ENCODE results near the gene RANBP3.

DNA sequence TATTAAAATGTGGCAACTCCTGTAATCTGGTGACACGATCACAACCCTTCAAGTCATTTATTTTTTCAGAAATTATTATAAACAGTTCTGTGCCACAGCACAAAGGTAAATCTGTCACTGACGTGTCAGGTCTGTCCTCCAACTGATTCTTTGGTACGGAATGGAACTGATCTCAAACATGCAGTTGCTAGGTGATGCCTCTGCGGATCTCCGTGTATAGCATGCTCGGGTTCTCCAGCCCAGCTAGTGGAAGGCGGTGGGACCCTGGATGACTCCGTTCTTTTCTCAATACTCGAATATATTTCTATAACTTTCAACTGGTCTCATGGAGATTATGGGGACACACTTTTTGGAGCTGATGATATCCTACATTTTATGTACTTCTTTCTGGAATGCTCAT is 11.0 kb downstream of the RANBP3 start:
- TF ChIP-seq, protein P1, sequence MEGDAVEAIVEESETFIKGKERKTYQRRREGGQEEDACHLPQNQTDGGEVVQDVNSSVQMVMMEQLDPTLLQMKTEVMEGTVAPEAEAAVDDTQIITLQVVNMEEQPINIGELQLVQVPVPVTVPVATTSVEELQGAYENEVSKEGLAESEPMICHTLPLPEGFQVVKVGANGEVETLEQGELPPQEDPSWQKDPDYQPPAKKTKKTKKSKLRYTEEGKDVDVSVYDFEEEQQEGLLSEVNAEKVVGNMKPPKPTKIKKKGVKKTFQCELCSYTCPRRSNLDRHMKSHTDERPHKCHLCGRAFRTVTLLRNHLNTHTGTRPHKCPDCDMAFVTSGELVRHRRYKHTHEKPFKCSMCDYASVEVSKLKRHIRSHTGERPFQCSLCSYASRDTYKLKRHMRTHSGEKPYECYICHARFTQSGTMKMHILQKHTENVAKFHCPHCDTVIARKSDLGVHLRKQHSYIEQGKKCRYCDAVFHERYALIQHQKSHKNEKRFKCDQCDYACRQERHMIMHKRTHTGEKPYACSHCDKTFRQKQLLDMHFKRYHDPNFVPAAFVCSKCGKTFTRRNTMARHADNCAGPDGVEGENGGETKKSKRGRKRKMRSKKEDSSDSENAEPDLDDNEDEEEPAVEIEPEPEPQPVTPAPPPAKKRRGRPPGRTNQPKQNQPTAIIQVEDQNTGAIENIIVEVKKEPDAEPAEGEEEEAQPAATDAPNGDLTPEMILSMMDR (conservative IDR thresholded peaks at IDR 0.05; ENCODE audit: low read depth in 2 of 2), result no peak
- TF ChIP-seq, protein P2, sequence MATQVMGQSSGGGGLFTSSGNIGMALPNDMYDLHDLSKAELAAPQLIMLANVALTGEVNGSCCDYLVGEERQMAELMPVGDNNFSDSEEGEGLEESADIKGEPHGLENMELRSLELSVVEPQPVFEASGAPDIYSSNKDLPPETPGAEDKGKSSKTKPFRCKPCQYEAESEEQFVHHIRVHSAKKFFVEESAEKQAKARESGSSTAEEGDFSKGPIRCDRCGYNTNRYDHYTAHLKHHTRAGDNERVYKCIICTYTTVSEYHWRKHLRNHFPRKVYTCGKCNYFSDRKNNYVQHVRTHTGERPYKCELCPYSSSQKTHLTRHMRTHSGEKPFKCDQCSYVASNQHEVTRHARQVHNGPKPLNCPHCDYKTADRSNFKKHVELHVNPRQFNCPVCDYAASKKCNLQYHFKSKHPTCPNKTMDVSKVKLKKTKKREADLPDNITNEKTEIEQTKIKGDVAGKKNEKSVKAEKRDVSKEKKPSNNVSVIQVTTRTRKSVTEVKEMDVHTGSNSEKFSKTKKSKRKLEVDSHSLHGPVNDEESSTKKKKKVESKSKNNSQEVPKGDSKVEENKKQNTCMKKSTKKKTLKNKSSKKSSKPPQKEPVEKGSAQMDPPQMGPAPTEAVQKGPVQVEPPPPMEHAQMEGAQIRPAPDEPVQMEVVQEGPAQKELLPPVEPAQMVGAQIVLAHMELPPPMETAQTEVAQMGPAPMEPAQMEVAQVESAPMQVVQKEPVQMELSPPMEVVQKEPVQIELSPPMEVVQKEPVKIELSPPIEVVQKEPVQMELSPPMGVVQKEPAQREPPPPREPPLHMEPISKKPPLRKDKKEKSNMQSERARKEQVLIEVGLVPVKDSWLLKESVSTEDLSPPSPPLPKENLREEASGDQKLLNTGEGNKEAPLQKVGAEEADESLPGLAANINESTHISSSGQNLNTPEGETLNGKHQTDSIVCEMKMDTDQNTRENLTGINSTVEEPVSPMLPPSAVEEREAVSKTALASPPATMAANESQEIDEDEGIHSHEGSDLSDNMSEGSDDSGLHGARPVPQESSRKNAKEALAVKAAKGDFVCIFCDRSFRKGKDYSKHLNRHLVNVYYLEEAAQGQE (IDR thresholded peaks at IDR 0.05; ENCODE audit: unreplicated experiment), result no peak
- TF ChIP-seq CREB1 (CRISPR knock-in tag; IDR thresholded peaks at IDR 0.05; ENCODE audit: low read depth), result no peak
- no peak for TF ChIP-seq EZH2 (IDR thresholded peaks at IDR 0.05; ENCODE audit: low read depth, unreplicated experiment)
- TF ChIP-seq ZNF114 (CRISPR knock-in tag; IDR thresholded peaks at IDR 0.05), result no peak
- TF ChIP-seq POLR2AphosphoS5 (IDR thresholded peaks at IDR 0.05; ENCODE audit: low read depth), result no peak
- no peak for TF ChIP-seq JUNB (IDR thresholded peaks at IDR 0.05; ENCODE audit: unreplicated experiment)
- TF ChIP-seq STAT1 (IDR thresholded peaks at IDR 0.05; ENCODE audit: unreplicated experiment), result no peak
- TF ChIP-seq, protein P3, sequence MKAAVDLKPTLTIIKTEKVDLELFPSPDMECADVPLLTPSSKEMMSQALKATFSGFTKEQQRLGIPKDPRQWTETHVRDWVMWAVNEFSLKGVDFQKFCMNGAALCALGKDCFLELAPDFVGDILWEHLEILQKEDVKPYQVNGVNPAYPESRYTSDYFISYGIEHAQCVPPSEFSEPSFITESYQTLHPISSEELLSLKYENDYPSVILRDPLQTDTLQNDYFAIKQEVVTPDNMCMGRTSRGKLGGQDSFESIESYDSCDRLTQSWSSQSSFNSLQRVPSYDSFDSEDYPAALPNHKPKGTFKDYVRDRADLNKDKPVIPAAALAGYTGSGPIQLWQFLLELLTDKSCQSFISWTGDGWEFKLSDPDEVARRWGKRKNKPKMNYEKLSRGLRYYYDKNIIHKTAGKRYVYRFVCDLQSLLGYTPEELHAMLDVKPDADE (IDR thresholded peaks at IDR 0.05), result no peak
